Nephron (organoid): ENCODE data around the gene LDB2.

Experiments
- H3K27ac Mint-ChIP-seq, 3 experiments: 2 replicates each; pipeline ENCODE4 v1.8.0; 2020; ENCODE audit warnings: mixed read lengths in 3 of 3, mild to moderate bottlenecking in 2 of 3, moderate library complexity in 1 of 3
- H3K27me3 Mint-ChIP-seq: 2 replicates; pipeline ENCODE4 v1.8.0; 2021; ENCODE audit warnings: low read depth, mild to moderate bottlenecking, moderate library complexity, mixed read lengths
- H3K36me3 Mint-ChIP-seq: 2 replicates; pipeline ENCODE4 v1.8.0; 2020; ENCODE audit warnings: low read depth, mixed read lengths
- H3K4me1 Mint-ChIP-seq: 2 replicates; pipeline ENCODE4 v1.8.0; 2020; ENCODE audit warnings: mixed read lengths
- H3K4me3 Mint-ChIP-seq, 3 experiments: 2 replicates each; pipeline ENCODE4 v1.8.0; 2020; ENCODE audit warnings: mild to moderate bottlenecking in 3 of 3, mixed read lengths in 3 of 3, moderate library complexity in 2 of 3
- H3K9me3 Mint-ChIP-seq: 2 replicates; pipeline ENCODE4 v1.8.0; 2020; ENCODE audit warnings: mixed read lengths
- TF ChIP-seq, protein P1 (sequence below), 3 experiments: fragments of 200-600 bp; sonication (generic); IDR thresholded peaks; one replicate each; pipeline ENCODE4 v1.5.0; 2021; ENCODE audit warnings: antibody characterized with exemption in 3 of 3; ENCODE audit not compliant: unreplicated experiment in 3 of 3

LDB2 gene

DNA sequence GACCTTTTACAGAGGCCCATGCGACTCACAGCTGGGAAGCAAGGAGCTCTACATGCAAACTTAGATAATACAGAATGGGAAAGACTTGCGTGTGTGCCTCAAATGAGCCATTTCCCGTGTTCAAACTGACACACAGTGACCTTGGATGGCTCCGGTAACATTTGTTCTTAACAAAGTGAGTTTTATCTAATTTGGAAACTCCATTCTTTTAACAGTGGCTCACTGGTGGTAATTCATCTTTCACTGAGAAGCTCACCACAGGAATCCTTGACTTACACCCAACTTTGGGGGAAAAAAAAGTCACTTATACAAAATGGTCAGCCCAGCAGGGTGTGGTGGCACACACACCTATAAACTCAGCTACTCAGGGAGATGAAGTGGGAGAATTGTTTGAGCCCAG, 190.6 kb downstream of the LDB2 start:
- Mint-ChIP-seq H3K27ac (no peak overlapping the region), H3K27me3 (no peaks in the 10 kb centered on the region), H3K36me3 (peaks cover 11% of the 10 kb centered on the region), H3K4me3 (no peak overlapping the region), H3K9me3 (peaks cover 3% of the 10 kb centered on the region), H3K4me1 (peaks cover 41% of the 10 kb centered on the region)
- TF ChIP-seq, protein P1, sequence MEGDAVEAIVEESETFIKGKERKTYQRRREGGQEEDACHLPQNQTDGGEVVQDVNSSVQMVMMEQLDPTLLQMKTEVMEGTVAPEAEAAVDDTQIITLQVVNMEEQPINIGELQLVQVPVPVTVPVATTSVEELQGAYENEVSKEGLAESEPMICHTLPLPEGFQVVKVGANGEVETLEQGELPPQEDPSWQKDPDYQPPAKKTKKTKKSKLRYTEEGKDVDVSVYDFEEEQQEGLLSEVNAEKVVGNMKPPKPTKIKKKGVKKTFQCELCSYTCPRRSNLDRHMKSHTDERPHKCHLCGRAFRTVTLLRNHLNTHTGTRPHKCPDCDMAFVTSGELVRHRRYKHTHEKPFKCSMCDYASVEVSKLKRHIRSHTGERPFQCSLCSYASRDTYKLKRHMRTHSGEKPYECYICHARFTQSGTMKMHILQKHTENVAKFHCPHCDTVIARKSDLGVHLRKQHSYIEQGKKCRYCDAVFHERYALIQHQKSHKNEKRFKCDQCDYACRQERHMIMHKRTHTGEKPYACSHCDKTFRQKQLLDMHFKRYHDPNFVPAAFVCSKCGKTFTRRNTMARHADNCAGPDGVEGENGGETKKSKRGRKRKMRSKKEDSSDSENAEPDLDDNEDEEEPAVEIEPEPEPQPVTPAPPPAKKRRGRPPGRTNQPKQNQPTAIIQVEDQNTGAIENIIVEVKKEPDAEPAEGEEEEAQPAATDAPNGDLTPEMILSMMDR (IDR thresholded peaks at IDR 0.05; ENCODE audit: unreplicated experiment in 3 of 3): no peak

DNA sequence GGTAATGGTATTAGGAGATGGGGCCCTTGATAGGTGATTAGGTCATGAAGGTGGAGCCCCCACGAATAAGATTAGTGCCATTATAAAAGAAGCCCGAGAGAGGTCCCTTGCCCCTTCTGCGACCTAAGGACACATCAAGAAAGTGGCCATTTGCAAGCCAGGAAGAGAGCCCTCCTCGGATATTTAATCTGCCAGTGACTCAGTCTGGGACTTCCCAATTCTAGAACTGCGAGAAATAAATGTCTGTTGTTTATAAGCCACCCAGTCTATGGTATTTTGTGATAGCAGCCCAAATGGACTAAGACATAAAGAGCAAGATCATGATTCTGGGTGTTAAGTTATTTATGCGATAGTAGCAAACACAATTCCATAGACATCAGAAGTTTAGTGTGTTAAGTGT, 192.2 kb downstream of the LDB2 start:
- no peaks in the 10 kb centered on the region for H3K9me3 Mint-ChIP-seq
- H3K27ac Mint-ChIP-seq: no peak overlapping the region
- TF ChIP-seq, protein P1 (IDR thresholded peaks at IDR 0.05; ENCODE audit: unreplicated experiment in 3 of 3): no peak

DNA sequence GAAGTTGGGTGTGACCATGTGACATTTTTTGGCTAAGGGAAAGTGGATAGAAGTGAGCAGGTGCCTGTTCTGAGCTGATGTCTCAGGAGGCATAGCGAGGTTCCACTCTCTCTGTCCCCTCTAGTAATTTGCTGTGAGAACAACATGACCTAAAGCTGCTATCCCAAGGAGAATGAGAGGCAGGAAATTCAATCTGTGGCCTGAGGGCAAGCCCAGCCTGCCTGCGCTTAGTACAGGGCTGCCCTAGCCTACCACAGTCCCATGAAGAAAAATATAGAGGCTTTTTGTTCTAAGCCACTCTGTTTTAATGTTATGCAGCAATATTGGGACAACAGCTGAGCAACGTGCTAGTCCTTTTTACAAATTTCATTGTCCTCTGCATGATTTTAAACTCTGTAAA, 193.1 kb downstream of the LDB2 start:
- no peak overlapping the region for H3K4me3 Mint-ChIP-seq
- TF ChIP-seq, protein P1 (IDR thresholded peaks at IDR 0.05; ENCODE audit: unreplicated experiment in 3 of 3): no peak
- no peaks in the 10 kb centered on the region for H3K9me3 Mint-ChIP-seq
- no peaks in the 10 kb centered on the region for H3K27me3 Mint-ChIP-seq
- peaks cover 44% of the 10 kb centered on the region for H3K4me1 Mint-ChIP-seq
- peak overlapping the region in 2 of 3 experiments; percentile 18 to 52 for H3K27ac Mint-ChIP-seq
- peaks cover 18% of the 10 kb centered on the region for H3K36me3 Mint-ChIP-seq

More for the DNA sequence above, 192.2 kb downstream of the LDB2 start:
- H3K4me3 Mint-ChIP-seq: no peak overlapping the region
- H3K4me1 Mint-ChIP-seq: peaks cover 53% of the 10 kb centered on the region
- H3K27me3 Mint-ChIP-seq: no peaks in the 10 kb centered on the region
- peaks cover 22% of the 10 kb centered on the region for H3K36me3 Mint-ChIP-seq

- Mint-ChIP-seq H3K4me1 (peaks cover 41% of the 10 kb centered on the region), H3K4me3 (no peak overlapping the region), H3K27me3 (no peaks in the 10 kb centered on the region), H3K36me3 (peaks cover 18% of the 10 kb centered on the region), H3K27ac (peak overlapping the region; percentile 39 to 59 (median 46)), H3K9me3 (no peaks in the 10 kb centered on the region)
- TF ChIP-seq, protein P1 (IDR thresholded peaks at IDR 0.05; ENCODE audit: unreplicated experiment in 3 of 3): no peak
Measured at GRCh38 chr4:16704489-16704888, 194.0 kb downstream of the LDB2 start.

DNA sequence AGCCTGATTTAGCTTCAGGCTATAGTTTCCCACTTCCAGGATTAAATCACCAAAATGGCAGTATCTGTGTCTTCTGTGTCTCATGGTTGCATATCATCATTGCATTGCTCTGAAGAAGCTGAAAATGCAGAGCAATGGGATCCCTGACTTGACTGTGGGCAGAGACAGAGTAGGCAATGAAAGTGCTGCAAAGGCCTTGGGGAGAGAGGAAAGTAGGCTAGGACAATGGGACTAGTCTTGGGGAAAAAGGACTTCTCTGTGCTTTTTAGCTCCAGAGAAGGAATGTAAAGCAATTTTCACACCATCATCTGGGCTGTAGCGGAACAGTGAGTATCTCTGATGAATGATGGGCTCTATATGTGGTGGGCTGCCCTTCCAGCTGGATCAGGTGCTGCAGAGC, 202.5 kb downstream of the LDB2 start:
- no peak overlapping the region for H3K4me3 Mint-ChIP-seq
- TF ChIP-seq, protein P1 (IDR thresholded peaks at IDR 0.05; ENCODE audit: unreplicated experiment in 3 of 3): no peak
- H3K9me3 Mint-ChIP-seq: no peaks in the 10 kb centered on the region
- peak overlapping the region in 2 of 3 experiments; percentile 8 to 43 for H3K27ac Mint-ChIP-seq
- H3K4me1 Mint-ChIP-seq: peaks cover 43% of the 10 kb centered on the region
- peaks cover 36% of the 10 kb centered on the region for H3K36me3 Mint-ChIP-seq
- no peaks in the 10 kb centered on the region for H3K27me3 Mint-ChIP-seq

DNA sequence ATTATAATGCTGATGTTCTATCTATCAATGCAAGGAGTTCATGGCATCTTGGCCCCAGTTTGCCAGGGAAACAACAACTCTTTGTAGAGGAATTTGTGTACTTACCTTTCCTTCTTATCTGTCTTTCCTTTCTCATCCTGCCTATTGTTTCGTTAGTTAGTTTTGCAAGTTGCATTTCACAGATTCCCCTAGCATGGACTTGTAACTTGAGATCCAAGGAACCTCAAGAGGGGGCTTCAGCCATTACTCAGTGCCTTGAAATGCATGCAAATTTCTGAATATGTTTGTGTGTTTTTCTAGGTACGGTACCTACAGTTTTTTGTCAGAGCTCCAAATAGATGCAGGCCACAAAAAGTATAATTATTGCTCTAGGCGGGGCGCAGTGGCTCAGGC, 203.6 kb downstream of the LDB2 start:
- H3K4me1 Mint-ChIP-seq: peaks cover 43% of the 10 kb centered on the region
- peak overlapping the region; percentile 87 to 97 (median 93) for H3K27ac Mint-ChIP-seq
- H3K4me3 Mint-ChIP-seq: no peak overlapping the region
- peaks cover 36% of the 10 kb centered on the region for H3K36me3 Mint-ChIP-seq
- H3K27me3 Mint-ChIP-seq: no peaks in the 10 kb centered on the region
- no peaks in the 10 kb centered on the region for H3K9me3 Mint-ChIP-seq
- TF ChIP-seq, protein P1 (IDR thresholded peaks at IDR 0.05; ENCODE audit: unreplicated experiment in 3 of 3): no peak
